H1 (cell line): ENCODE results near the gene MROH8. TPM values are rescaled to one million over a fixed set of nuclear protein-coding genes. Genes with fewer than 3 reads are reported as not detected.

Experiments
- CTCF ChIA-PET: fragments of 300-600 bp; sonication (Branson Sonifier 250); formaldehyde crosslinking; loops from one replicate; lab custom pipeline; 2021; ENCODE audit not compliant: partially characterized antibody; lab: Charles Lee
- POLR2A ChIA-PET: fragments of 300-600 bp; sonication (Branson Sonifier 250); formaldehyde crosslinking; loops from one replicate; lab custom pipeline; 2021; ENCODE audit warnings: inconsistent platforms; ENCODE audit not compliant: partially characterized antibody; lab: Charles Lee
- DNase-seq, 2 experiments: peaks; one replicate each; pipeline versions ENCODE4 v3.0.0 to v3.0.0-alpha.2; 2010 to 2022; ENCODE audit warnings: low spot score in 2 of 2, low read depth in 1 of 2, mixed read lengths in 1 of 2
- FAIRE-seq: peaks from 2 replicates; lab custom pipeline; 2011; peaks lifted over from hg19 to GRCh38; lab: Jason Lieb, UNC
- H2AFZ ChIP-seq: 2 replicates; pipeline ENCODE4 v1.8.1; 2012; ENCODE audit warnings: low read length, inconsistent platforms
- H2AK5ac ChIP-seq: 2 replicates; pipeline ENCODE4 v1.6.1; 2013; ENCODE audit warnings: low read depth, low read length
- H2BK120ac ChIP-seq: replicated peaks from 2 replicates; pipeline ENCODE3; 2013; ENCODE audit warnings: low read depth, low read length, inconsistent platforms
- H2BK12ac ChIP-seq: 2 replicates; pipeline ENCODE4 v1.6.1; 2013; ENCODE audit warnings: low read depth, low read length
- H2BK15ac ChIP-seq: 2 replicates; pipeline ENCODE4 v1.6.1; 2013; ENCODE audit warnings: low read length
- H2BK20ac ChIP-seq: 2 replicates; pipeline ENCODE4 v1.6.1; 2013; ENCODE audit warnings: low read length
- H2BK5ac ChIP-seq: 2 replicates; pipeline ENCODE4 v1.6.1; 2013; ENCODE audit warnings: low read depth, low read length
- H3K14ac ChIP-seq: 2 replicates; pipeline ENCODE4 v1.6.1; 2013; ENCODE audit warnings: inconsistent platforms; ENCODE audit not compliant: insufficient read length
- H3K18ac ChIP-seq: 2 replicates; pipeline ENCODE4 v1.6.1; 2013; ENCODE audit warnings: low read length; ENCODE audit errors: extremely low read depth
- H3K23ac ChIP-seq: 2 replicates; pipeline ENCODE4 v1.6.1; 2013; ENCODE audit warnings: inconsistent platforms; ENCODE audit not compliant: insufficient read length
- H3K23me2 ChIP-seq: 2 replicates; pipeline ENCODE4 v1.6.1; 2013; ENCODE audit warnings: low read depth, low read length
- H3K27ac ChIP-seq: 2 replicates; pipeline ENCODE4 v1.6.1; 2011; ENCODE audit warnings: low read depth, low read length, inconsistent platforms
- H3K27me3 ChIP-seq, 4 experiments: replicated peaks in 1 of 4; 1 replicate in 1 of 4; 2 replicates in 3 of 4; pipeline versions ENCODE4 v1.6.1 to v1.8.1; 2011 to 2013; ENCODE audit warnings: low read length in 3 of 4, mild to moderate bottlenecking in 3 of 4, inconsistent platforms in 2 of 4, mixed read lengths in 2 of 4, moderate library complexity in 1 of 4; ENCODE audit not compliant: control insufficient read depth in 3 of 4, insufficient read depth in 3 of 4; ENCODE audit errors: extremely low read depth in 1 of 4
- H3K36me3 ChIP-seq, 4 experiments: 2 replicates each; pipeline versions ENCODE4 v1.6.1 to v1.8.1; 2011 to 2013; ENCODE audit warnings: mild to moderate bottlenecking in 4 of 4, low read length in 3 of 4, moderate library complexity in 2 of 4, control low read depth in 1 of 4, inconsistent platforms in 1 of 4; ENCODE audit not compliant: insufficient read depth in 4 of 4, control insufficient read depth in 2 of 4
- H3K4ac ChIP-seq: replicated peaks from 2 replicates; pipeline ENCODE3; 2013; ENCODE audit warnings: low read length, low read depth, mixed read lengths, inconsistent platforms; ENCODE audit not compliant: insufficient read length
- H3K4me1 ChIP-seq, 4 experiments: replicated peaks in 1 of 4; 1 replicate in 1 of 4; 2 replicates in 3 of 4; pipeline versions ENCODE4 v1.6.1 to v1.8.1; 2011 to 2013; ENCODE audit warnings: low read length in 3 of 4, inconsistent platforms in 2 of 4, mixed read lengths in 1 of 4; ENCODE audit not compliant: insufficient read depth in 4 of 4, control insufficient read depth in 3 of 4
- H3K4me2 ChIP-seq, 2 experiments: 2 replicates each; pipeline versions ENCODE4 v1.6.1 to v1.8.1; 2011 to 2013; ENCODE audit warnings: low read depth in 2 of 2, low read length in 2 of 2, control low read depth in 1 of 2, inconsistent platforms in 1 of 2, mild to moderate bottlenecking in 1 of 2; ENCODE audit not compliant: insufficient read depth in 1 of 2
- H3K4me3 ChIP-seq, 4 experiments: fragments of 200-600, 300-600 bp in 1 of 4; sonication (generic), shearing (Covaris generic), sonication (Bioruptor Twin) in 1 of 4; 2 replicates each; pipeline versions ENCODE4 v1.5.1 to v1.8.1; 2011 to 2016; ENCODE audit warnings: low read length in 4 of 4, low read depth in 3 of 4, control low read depth in 2 of 4, inconsistent platforms in 2 of 4, mild to moderate bottlenecking in 2 of 4, mixed read lengths in 1 of 4, moderate library complexity in 1 of 4; ENCODE audit not compliant: insufficient read depth in 2 of 4; ENCODE audit errors: extremely low read depth in 1 of 4
- H3K56ac ChIP-seq: replicated peaks from 2 replicates; pipeline ENCODE3; 2013; ENCODE audit warnings: low read depth, mild to moderate bottlenecking, mixed read lengths, low read length, inconsistent platforms; ENCODE audit not compliant: insufficient read length
- H3K79me1 ChIP-seq: 2 replicates; pipeline ENCODE4 v1.6.1; 2013; ENCODE audit warnings: low read depth, low read length, control low read depth
- H3K79me2 ChIP-seq, 2 experiments: 2 replicates each; pipeline versions ENCODE4 v1.6.1 to v1.8.1; 2012 to 2013; ENCODE audit warnings: low read length in 2 of 2, mild to moderate bottlenecking in 2 of 2, inconsistent platforms in 1 of 2; ENCODE audit not compliant: insufficient read depth in 2 of 2, control insufficient read depth in 1 of 2
- H3K9ac ChIP-seq, 4 experiments: replicated peaks in 1 of 4; 1 replicate in 1 of 4; 2 replicates in 3 of 4; pipeline versions ENCODE4 v1.6.1 to v1.8.1; 2011 to 2013; ENCODE audit warnings: low read depth in 3 of 4, low read length in 3 of 4, control low read depth in 2 of 4, mild to moderate bottlenecking in 2 of 4, moderate library complexity in 2 of 4, inconsistent platforms in 1 of 4; ENCODE audit errors: extremely low read depth in 1 of 4
- H3K9me3 ChIP-seq, 2 experiments: 2 replicates each; pipeline versions ENCODE4 v1.6.1 to v1.8.1; 2012 to 2013; ENCODE audit warnings: mild to moderate bottlenecking in 2 of 2, moderate library complexity in 2 of 2, control low read depth in 1 of 2, inconsistent platforms in 1 of 2, low read depth in 1 of 2, low read length in 1 of 2, mixed read lengths in 1 of 2; ENCODE audit not compliant: insufficient read depth in 2 of 2
- H4K20me1 ChIP-seq, 2 experiments: replicated peaks in 1 of 2; 2 replicates each; pipeline versions ENCODE3 to v1.8.1; 2011 to 2013; ENCODE audit warnings: inconsistent platforms in 2 of 2, low read length in 2 of 2, mild to moderate bottlenecking in 1 of 2; ENCODE audit not compliant: insufficient read depth in 2 of 2, control insufficient read depth in 1 of 2
- H4K5ac ChIP-seq: 2 replicates; pipeline ENCODE4 v1.6.1; 2013; ENCODE audit warnings: low read length, low read depth, mixed read lengths, inconsistent platforms; ENCODE audit not compliant: insufficient read length
- H4K8ac ChIP-seq: 2 replicates; pipeline ENCODE4 v1.8.0; 2013; ENCODE audit warnings: mild to moderate bottlenecking, moderate library complexity, low read length, inconsistent platforms; ENCODE audit not compliant: insufficient read depth; ENCODE audit errors: extremely low read depth
- H4K91ac ChIP-seq: replicated peaks from 2 replicates; pipeline ENCODE3; 2013; ENCODE audit warnings: low read length, mixed read lengths, inconsistent platforms; ENCODE audit not compliant: insufficient read length
- CBX5 ChIP-seq: fragments of 300-800, 300-1000 bp; sonication (generic); IDR thresholded peaks from 2 replicates; pipeline ENCODE4 v1.7.1; 2016; ENCODE audit warnings: antibody characterized with exemption, low read length, low read depth
- CEBPB ChIP-seq: IDR thresholded peaks from 2 replicates; pipeline ENCODE4 v1.6.1; 2012; ENCODE audit warnings: low read depth, low read length
- FOSL1 ChIP-seq: IDR thresholded peaks from 2 replicates; pipeline ENCODE4 v1.6.1; 2011; ENCODE audit warnings: mild to moderate bottlenecking, low read depth, low read length, moderate library complexity; ENCODE audit not compliant: insufficient read depth
- GTF2F1 ChIP-seq: IDR thresholded peaks from 2 replicates; pipeline ENCODE4 v1.6.1; 2012; ENCODE audit warnings: low read depth, low read length, improper control_type of control experiment, borderline replicate concordance
- HDAC2 ChIP-seq, 2 experiments: fragments of 300-600 bp in 1 of 2; sonication (generic) in 1 of 2; IDR thresholded peaks; 2 replicates each; pipeline ENCODE4 v1.6.1; 2011 to 2012; ENCODE audit warnings: low read depth in 2 of 2, low read length in 2 of 2, mild to moderate bottlenecking in 2 of 2, moderate library complexity in 2 of 2, borderline replicate concordance in 1 of 2, inconsistent platforms in 1 of 2
- RXRA ChIP-seq: IDR thresholded peaks from 2 replicates; pipeline ENCODE4 v1.6.1; 2011; ENCODE audit warnings: low read depth, mild to moderate bottlenecking, low read length, moderate library complexity; ENCODE audit not compliant: insufficient read depth
- SIN3A ChIP-seq, 2 experiments: IDR thresholded peaks in 1 of 2; conservative IDR thresholded peaks in 1 of 2; 2 replicates each; pipeline ENCODE4 v1.6.1; 2011 to 2012; ENCODE audit warnings: low read length in 2 of 2, improper control_type of control experiment in 1 of 2, low read depth in 1 of 2, mild to moderate bottlenecking in 1 of 2
- SIX5 ChIP-seq: IDR thresholded peaks from 2 replicates; pipeline ENCODE4 v1.6.1; 2011; ENCODE audit warnings: mild to moderate bottlenecking, low read depth, low read length
- WGBS, 2 experiments: shearing (Covaris generic) in 1 of 2; methylation state at CpG; one replicate each; pipeline versions ENCODE4 v1.1.6 to v1.1.7; 2013 to 2015; ENCODE audit warnings: low lambda C conversion rate in 2 of 2, mixed read lengths in 2 of 2, inconsistent platforms in 1 of 2, low coverage in 1 of 2, missing lambda C conversion rate in 1 of 2; ENCODE audit not compliant: insufficient replicate concordance in 2 of 2, insufficient coverage in 1 of 2, insufficient read length in 1 of 2; ENCODE audit errors: extremely low coverage in 1 of 2, missing lambda C conversion rate in 1 of 2; 5-methylcytosine and 5-hydroxymethylcytosine counted together
- polyA plus RNA-seq, 7 experiments: library from polyadenylated mRNA; depleted of rRNA in 3 of 7; stranded (reverse) in 5 of 7; unstranded in 2 of 7; fragments of >200 nt in 5 of 7; fragments of 200-250 nt in 2 of 7; gene quantifications; 1 replicate in 5 of 7; 2 replicates in 1 of 7; 4 replicates in 1 of 7; pipeline versions ENCODE4 v1.2.1 to v1.2.3, GENCODE V29; 2011 to 2013; ENCODE audit warnings: missing spikeins in 2 of 7, mixed read lengths in 2 of 7
- total RNA-seq: library from RNA; stranded (reverse); fragmentation: NEBNext Ultra II Directional; extraction: Animal tissue kit (Norgen Biotek cat#: 25700); gene quantifications from 2 replicates; pipeline ENCODE4 v1.2.1, GENCODE V29; 2021

Gene MROH8
- total and polyA plus RNA-seq, 2 of the 8 experiments (the other 6 are each of a cell fraction or from before 2014, with no cell fraction given): 0.50 to 0.86 TPM

- Histone ChIP-seq H4K5ac (no peak overlapping the region), H3K4me2 (no peak overlapping the region), H3K27ac (no peak overlapping the region), H3K27me3 (no peaks in the 10 kb centered on the region), H2BK15ac (no peak overlapping the region), H3K23ac (no peak overlapping the region), H4K8ac (no peak overlapping the region), H3K4me3 (no peak overlapping the region), H3K9me3 (no peaks in the 10 kb centered on the region), H3K4ac (no peak overlapping the region), H3K79me2 (no peaks in the 10 kb centered on the region), H2AK5ac (no peak overlapping the region), H3K36me3 (no peaks in the 10 kb centered on the region), H3K14ac (no peak overlapping the region), H2BK120ac (no peak overlapping the region), H2BK12ac (no peak overlapping the region), H3K4me1 (no peaks in the 10 kb centered on the region), H2BK20ac (no peak overlapping the region), H3K56ac (no peak overlapping the region), H4K91ac (no peak overlapping the region), H2AFZ (no peak overlapping the region), H4K20me1 (no peaks in the 10 kb centered on the region), H3K9ac (no peak overlapping the region), H3K79me1 (no peaks in the 10 kb centered on the region), H3K18ac (no peak overlapping the region), H3K23me2 (no peaks in the 10 kb centered on the region; the same call in 1 of the 2 replicates), H2BK5ac (no peak overlapping the region)
- no peak for DNase-seq
- 85% methylated on average over 6 of the region's 6 CpGs; no CpG with 5 or more reads in 1 of the 2 experiments for WGBS, 2 experiments
- CTCF ChIA-PET: interaction anchor here (0.8 kb wide), 1 partner anchor 33 kb away, joined by 3 read pairs; no protein-coding TSS in a partner anchor
- FAIRE-seq: no peak
- no peak for TF ChIP-seq SIX5
- no peak for TF ChIP-seq FOSL1
- TF ChIP-seq GTF2F1: no peak
- no peak for TF ChIP-seq HDAC2 (IDR thresholded peaks at IDR 0.05; ENCODE audit: borderline replicate concordance in 1 of 2, low read depth in 2 of 2, low read length in 2 of 2)
- TF ChIP-seq SIN3A (conservative IDR thresholded peaks at IDR 0.05 in 1 of 2, IDR thresholded peaks at IDR 0.05 in 1 of 2; ENCODE audit: low read depth in 1 of 2, low read length in 2 of 2): no peak
- TF ChIP-seq CEBPB: no peak
- no peak for TF ChIP-seq RXRA
- TF ChIP-seq CBX5: no peak
- POLR2A ChIA-PET: interaction anchor here (1.6 to 1.9 kb wide), 2 partner anchors 15 to 16 kb away, joined by 4 read pairs; partner anchors contain the start of genes MROH8 and RPN2
Observed at GRCh38 chr20:37162646-37163045, 16.7 kb downstream of the MROH8 start.
